K562 (cell line): ENCODE results near the gene ANKRD11. TPM values are rescaled to one million over a fixed set of nuclear protein-coding genes. Genes with fewer than 3 reads are reported as not detected.

ENCODE experiments used
- ATAC-seq: fragments of 200-7000 bp; cut with Tn5 transposase; 3 replicates; pipeline ENCODE4 v1.9.1; 2020; ENCODE audit warnings: moderate library complexity
- BruUV-seq: library from RNA; stranded (reverse); fragments of 400-500 nt; replicated peaks from 2 replicates; lab custom pipeline; 2021; lab: Mats Ljungman, UMichigan
- CTCF ChIA-PET: fragments of 300-600 bp; formaldehyde crosslinking; extraction: SDS; loops from one replicate; lab custom pipeline; 2021; ENCODE audit warnings: low intra/inter-chr PET ratio; lab: Yijun Ruan, JAX
- POLR2A ChIA-PET: fragments of 300-600, 350-650 bp; sonication (Branson Sonifier 250); formaldehyde crosslinking; extraction: SDS; loops from one replicate; lab custom pipeline; 2021; ENCODE audit warnings: antibody characterized with exemption, inconsistent platforms; lab: Yijun Ruan, JAX
- DNase-seq, 4 experiments: peaks; one replicate each; pipeline versions ENCODE4 v3.0.0 to v3.0.0-alpha.2; 2011 to 2018; ENCODE audit warnings: low spot score in 3 of 4, mixed read lengths in 3 of 4; ENCODE audit errors: extremely low read depth in 1 of 4
- FAIRE-seq: peaks from 2 replicates; lab custom pipeline; 2011; peaks lifted over from hg19 to GRCh38; lab: Jason Lieb, UNC
- H2AFZ ChIP-seq: 2 replicates; pipeline ENCODE4 v1.6.0; 2011; ENCODE audit warnings: low read depth, low read length, control low read depth, inconsistent platforms
- H3K27ac ChIP-seq: fragments of 200-600 bp; 3 replicates; pipeline ENCODE4 v1.8.0; 2011; ENCODE audit warnings: low read depth, mild to moderate bottlenecking, control low read depth, inconsistent platforms, low read length, moderate library complexity, mixed read lengths; ENCODE audit errors: extremely low read depth
- H3K27me3 ChIP-seq, 2 experiments: fragments of 300-600 bp in 1 of 2; 2 replicates in 1 of 2; 3 replicates in 1 of 2; pipeline versions ENCODE4 v1.6.0 to v1.8.0; 2011; ENCODE audit warnings: inconsistent platforms in 2 of 2, low read length in 2 of 2, mild to moderate bottlenecking in 1 of 2, mixed read lengths in 1 of 2, moderate library complexity in 1 of 2; ENCODE audit not compliant: control insufficient read depth in 2 of 2, insufficient read depth in 2 of 2
- H3K36me3 ChIP-seq: fragments of 300-600 bp; 3 replicates; pipeline ENCODE4 v1.8.0; 2011; ENCODE audit warnings: mild to moderate bottlenecking, low read length, inconsistent platforms; ENCODE audit not compliant: control insufficient read depth, insufficient read depth
- H3K4me1 ChIP-seq, 2 experiments: fragments of 200-600 bp in 1 of 2; replicated peaks in 1 of 2; 2 replicates in 1 of 2; 3 replicates in 1 of 2; pipeline versions ENCODE4 v1.5.1 to v1.8.0; 2011; ENCODE audit warnings: inconsistent platforms in 2 of 2, low read length in 2 of 2, mild to moderate bottlenecking in 1 of 2, mixed read lengths in 1 of 2, moderate library complexity in 1 of 2; ENCODE audit not compliant: control insufficient read depth in 2 of 2, insufficient read depth in 2 of 2
- H3K4me2 ChIP-seq: 2 replicates; pipeline ENCODE4 v1.6.1; 2011; ENCODE audit warnings: low read length, control low read depth, inconsistent platforms, mixed read lengths; ENCODE audit not compliant: insufficient read depth
- H3K4me3 ChIP-seq: fragments of 200-600 bp; sonication (generic), shearing (Covaris generic); 2 replicates; pipeline ENCODE4 v1.5.1; 2016; ENCODE audit warnings: control low read depth, inconsistent platforms
- H3K79me2 ChIP-seq: fragments of 200-600 bp; 3 replicates; pipeline ENCODE4 v1.8.0; 2011; ENCODE audit warnings: low read length, inconsistent platforms; ENCODE audit not compliant: control insufficient read depth, insufficient read depth
- H3K9ac ChIP-seq, 2 experiments: 2 replicates each; pipeline versions ENCODE4 v1.6.0 to v1.6.1; 2011; ENCODE audit warnings: low read depth in 2 of 2, low read length in 2 of 2, control low read depth in 1 of 2, inconsistent platforms in 1 of 2, mild to moderate bottlenecking in 1 of 2, mixed read lengths in 1 of 2; ENCODE audit not compliant: insufficient read depth in 1 of 2
- H3K9me1 ChIP-seq: one replicate; pipeline ENCODE4 v1.6.0; 2011; ENCODE audit warnings: inconsistent platforms, mild to moderate bottlenecking, low read length, moderate library complexity; ENCODE audit not compliant: control insufficient read depth, insufficient read depth
- H3K9me3 ChIP-seq: replicated peaks from 2 replicates; pipeline ENCODE4 v1.5.1; 2011; ENCODE audit warnings: low read depth, low read length, inconsistent platforms; ENCODE audit not compliant: control insufficient read depth, insufficient read depth
- H4K20me1 ChIP-seq: replicated peaks from 2 replicates; pipeline ENCODE4 v1.6.1; 2011; ENCODE audit warnings: low read length, inconsistent platforms, mixed read lengths; ENCODE audit not compliant: control insufficient read depth, insufficient read depth
- BRD9 ChIP-seq: fragments of 450-650 bp; IDR thresholded peaks from 2 replicates; pipeline ENCODE4 v1.6.1; 2018; ENCODE audit warnings: low read depth; ENCODE audit not compliant: partially characterized antibody
- CXXC5 ChIP-seq: fragments of 250-450 bp; sonication (Bioruptor Pico); IDR thresholded peaks from 2 replicates; pipeline ENCODE4 v1.8.0; 2022; ENCODE audit warnings: inconsistent platforms, mild to moderate bottlenecking, moderate library complexity
- ELF2 ChIP-seq: fragments of 250-450 bp; sonication (Bioruptor Pico); IDR thresholded peaks from 2 replicates; pipeline ENCODE4 v1.5.0; 2021; ENCODE audit warnings: mild to moderate bottlenecking
- GABPB1 ChIP-seq: sonication (generic); formaldehyde crosslinking; IDR thresholded peaks from 2 replicates; pipeline ENCODE4 v1.8.0; 2022; ENCODE audit warnings: mild to moderate bottlenecking, missing genetic modification reagents
- HMBOX1 ChIP-seq: sonication (generic); IDR thresholded peaks from 2 replicates; pipeline ENCODE4 v1.6.1; 2016
- NCOA6 ChIP-seq: fragments of 450-650 bp; IDR thresholded peaks from 2 replicates; pipeline ENCODE4 v1.6.1; 2017; ENCODE audit warnings: mild to moderate bottlenecking
- NR2F6 ChIP-seq: fragments of 450-650 bp; formaldehyde crosslinking; IDR thresholded peaks from 2 replicates; pipeline ENCODE4 v1.4.0; 2020; ENCODE audit warnings: mild to moderate bottlenecking
- PURB ChIP-seq: sonication (generic); formaldehyde crosslinking; IDR thresholded peaks from 2 replicates; pipeline ENCODE4 v1.9.0; 2021; ENCODE audit warnings: low read depth, mild to moderate bottlenecking, missing genetic modification reagents
- RBFOX2 ChIP-seq: fragments of 200-400 bp; formaldehyde crosslinking; IDR thresholded peaks from 2 replicates; pipeline ENCODE4 v1.6.1; 2017; ENCODE audit warnings: low read depth, mild to moderate bottlenecking, low read length, moderate library complexity
- SETDB1 ChIP-seq: IDR thresholded peaks from one replicate; pipeline ENCODE4 v1.6.1; 2012; ENCODE audit warnings: low read length, control low read depth, inconsistent platforms
- SMARCA4 ChIP-seq: fragments of 450-650 bp; IDR thresholded peaks from 2 replicates; pipeline ENCODE4 v1.6.1; 2016
- ZNF121 ChIP-seq: sonication (generic); formaldehyde crosslinking; conservative IDR thresholded peaks from 2 replicates; pipeline ENCODE4 v1.8.0; 2022; ENCODE audit warnings: missing genetic modification reagents
- WGBS: fragments of 100-300 bp; shearing (Covaris generic); methylation state at CpG from one replicate; pipeline ENCODE4 v1.1.6; 2016; ENCODE audit warnings: low coverage, mixed read lengths; ENCODE audit not compliant: insufficient coverage; ENCODE audit errors: missing lambda C conversion rate; 5-methylcytosine and 5-hydroxymethylcytosine counted together
- in situ Hi-C: fragments of 300-500 bp; cut with MboI; formaldehyde crosslinking; loops from 4 replicates; pipeline ENCODE4 v1.15.0; 2018; ENCODE audit warnings: inconsistent platforms, mixed read lengths
- intact Hi-C: fragments of 100-400 bp; cut with micrococcal nuclease; formaldehyde crosslinking; loops from 2 replicates; pipeline ENCODE4 v1.14.2; 2022
- polyA plus RNA-seq, 8 experiments: library from polyadenylated mRNA; depleted of rRNA in 4 of 8; stranded (reverse) in 5 of 8; unstranded in 3 of 8; fragments of >200 nt; fragmentation: Nextera tagmentation in 2 of 8; fragmentation: Illumina TruSeq in 1 of 8; extraction: Ambion mirVana in 2 of 8; extraction: Trizol in 1 of 8; gene quantifications; 2 replicates each; pipeline versions ENCODE4 v1.2.1 to v1.2.3, GENCODE V29; 2011 to 2014; ENCODE audit warnings: inconsistent platforms in 1 of 8, missing spikeins in 1 of 8
- total RNA-seq, 7 experiments: library from RNA; depleted of rRNA in 6 of 7; stranded (reverse); fragments of >200 nt in 6 of 7; fragmentation: Illumina TruSeq in 2 of 7; extraction: Trizol in 2 of 7; gene quantifications; 2 replicates each; pipeline versions ENCODE4 v1.2.1 to v1.2.3, GENCODE V29; 2011 to 2021; ENCODE audit warnings: low replicate concordance in 1 of 7
- TF ChIP-seq, protein P1 (sequence below): fragments of 450-650 bp; IDR thresholded peaks from 2 replicates; pipeline ENCODE4 v1.6.1; 2016; ENCODE audit warnings: borderline replicate concordance
- TF ChIP-seq, protein P2 (sequence below): sonication (generic); formaldehyde crosslinking; IDR thresholded peaks from 2 replicates; pipeline ENCODE4 v1.8.1; 2023; ENCODE audit warnings: mild to moderate bottlenecking, missing genetic modification reagents

Gene ANKRD11
- total and polyA plus RNA-seq, 9 of the 15 experiments (the other 6 are each of a cell fraction or from before 2014, with no cell fraction given): 4.7 to 126 (median 31.7) TPM

GRCh38 chr16:89436366-89436765, 54.0 kb downstream of the ANKRD11 start:
- ATAC-seq: no peak
- no peak overlapping the region for H3K4me3 ChIP-seq
- H3K79me2 ChIP-seq: peaks cover 100% of the 10 kb centered on the region
- FAIRE-seq: no peak
- no peak overlapping the region for H3K27ac ChIP-seq
- no peak for DNase-seq
- H3K27me3 ChIP-seq: no peaks in the 10 kb centered on the region
- H3K9me1 ChIP-seq: peaks cover 4% of the 10 kb centered on the region
- H3K4me2 ChIP-seq: no peak overlapping the region
- WGBS: 96% methylated on average over 10 of the region's 10 CpGs
- H2AFZ ChIP-seq: no peak overlapping the region
- ChIA-PET POLR2A (no interaction called here), CTCF (no interaction called here)
- peaks cover 6 to 29% of the 10 kb centered on the region in 2 experiments; a peak in 4 of 5 replicates for H3K4me1 ChIP-seq
- H4K20me1 ChIP-seq: peaks cover 39% of the 10 kb centered on the region
- intact Hi-C loops: no loop called here
- H3K9ac ChIP-seq: no peak overlapping the region
- no TSS peak for BruUV-seq
- peaks cover 69% of the 10 kb centered on the region for H3K36me3 ChIP-seq
- in situ Hi-C loops: no loop called here
- TF ChIP-seq ZNF121 (CRISPR knock-in tag) (no peak), PURB (CRISPR knock-in tag) (no peak), GABPB1 (CRISPR knock-in tag) (no peak), SETDB1 (no peak), HMBOX1 (no peak), BRD9 (no peak), SMARCA4 (no peak), NR2F6 (CRISPR knock-in tag) (no peak), ELF2 (CRISPR knock-in tag) (no peak), NCOA6 (no peak), RBFOX2 (no peak), CXXC5 (no peak)
- TF ChIP-seq, protein P1, sequence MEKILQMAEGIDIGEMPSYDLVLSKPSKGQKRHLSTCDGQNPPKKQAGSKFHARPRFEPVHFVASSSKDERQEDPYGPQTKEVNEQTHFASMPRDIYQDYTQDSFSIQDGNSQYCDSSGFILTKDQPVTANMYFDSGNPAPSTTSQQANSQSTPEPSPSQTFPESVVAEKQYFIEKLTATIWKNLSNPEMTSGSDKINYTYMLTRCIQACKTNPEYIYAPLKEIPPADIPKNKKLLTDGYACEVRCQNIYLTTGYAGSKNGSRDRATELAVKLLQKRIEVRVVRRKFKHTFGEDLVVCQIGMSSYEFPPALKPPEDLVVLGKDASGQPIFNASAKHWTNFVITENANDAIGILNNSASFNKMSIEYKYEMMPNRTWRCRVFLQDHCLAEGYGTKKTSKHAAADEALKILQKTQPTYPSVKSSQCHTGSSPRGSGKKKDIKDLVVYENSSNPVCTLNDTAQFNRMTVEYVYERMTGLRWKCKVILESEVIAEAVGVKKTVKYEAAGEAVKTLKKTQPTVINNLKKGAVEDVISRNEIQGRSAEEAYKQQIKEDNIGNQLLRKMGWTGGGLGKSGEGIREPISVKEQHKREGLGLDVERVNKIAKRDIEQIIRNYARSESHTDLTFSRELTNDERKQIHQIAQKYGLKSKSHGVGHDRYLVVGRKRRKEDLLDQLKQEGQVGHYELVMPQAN: no peak
- TF ChIP-seq, protein P2, sequence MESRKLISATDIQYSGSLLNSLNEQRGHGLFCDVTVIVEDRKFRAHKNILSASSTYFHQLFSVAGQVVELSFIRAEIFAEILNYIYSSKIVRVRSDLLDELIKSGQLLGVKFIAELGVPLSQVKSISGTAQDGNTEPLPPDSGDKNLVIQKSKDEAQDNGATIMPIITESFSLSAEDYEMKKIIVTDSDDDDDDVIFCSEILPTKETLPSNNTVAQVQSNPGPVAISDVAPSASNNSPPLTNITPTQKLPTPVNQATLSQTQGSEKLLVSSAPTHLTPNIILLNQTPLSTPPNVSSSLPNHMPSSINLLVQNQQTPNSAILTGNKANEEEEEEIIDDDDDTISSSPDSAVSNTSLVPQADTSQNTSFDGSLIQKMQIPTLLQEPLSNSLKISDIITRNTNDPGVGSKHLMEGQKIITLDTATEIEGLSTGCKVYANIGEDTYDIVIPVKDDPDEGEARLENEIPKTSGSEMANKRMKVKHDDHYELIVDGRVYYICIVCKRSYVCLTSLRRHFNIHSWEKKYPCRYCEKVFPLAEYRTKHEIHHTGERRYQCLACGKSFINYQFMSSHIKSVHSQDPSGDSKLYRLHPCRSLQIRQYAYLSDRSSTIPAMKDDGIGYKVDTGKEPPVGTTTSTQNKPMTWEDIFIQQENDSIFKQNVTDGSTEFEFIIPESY (CRISPR knock-in tag): no peak
- H3K9me3 ChIP-seq: peaks cover 5% of the 10 kb centered on the region
